IPS DF 19.7 (cell line): ENCODE results near the gene ZAP70.
"Not testable (repeated sequence)": the region's sequence is repeated elsewhere in the genome, so short reads cannot be mapped to it uniquely, and the experiment has no call there.

Experiments used
- DNase-seq: peaks from one replicate; pipeline ENCODE4 v3.0.0-alpha.2; 2013; ENCODE audit warnings: low read depth, low spot score

ZAP70 gene

DNA sequence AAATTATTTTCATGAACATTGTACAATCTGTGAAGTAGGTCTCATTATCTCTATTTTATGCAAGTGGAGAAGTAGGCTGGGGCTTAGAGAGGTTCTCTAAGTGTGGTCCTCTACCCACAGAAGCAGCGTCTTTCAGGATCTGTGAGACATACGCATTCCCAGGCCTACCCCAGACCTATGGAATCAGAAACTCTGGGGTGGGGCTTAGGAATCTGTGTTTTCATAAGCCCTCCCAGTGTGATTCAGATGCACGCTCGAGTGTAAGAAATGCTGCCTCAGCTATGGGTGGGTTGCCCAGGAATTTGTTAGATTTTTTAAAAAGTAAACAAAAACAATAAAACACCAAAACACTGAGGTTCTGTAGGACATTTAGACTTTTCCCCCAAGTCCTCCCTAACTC is 14.8 kb upstream of the ZAP70 start:
- no peak for DNase-seq

DNA sequence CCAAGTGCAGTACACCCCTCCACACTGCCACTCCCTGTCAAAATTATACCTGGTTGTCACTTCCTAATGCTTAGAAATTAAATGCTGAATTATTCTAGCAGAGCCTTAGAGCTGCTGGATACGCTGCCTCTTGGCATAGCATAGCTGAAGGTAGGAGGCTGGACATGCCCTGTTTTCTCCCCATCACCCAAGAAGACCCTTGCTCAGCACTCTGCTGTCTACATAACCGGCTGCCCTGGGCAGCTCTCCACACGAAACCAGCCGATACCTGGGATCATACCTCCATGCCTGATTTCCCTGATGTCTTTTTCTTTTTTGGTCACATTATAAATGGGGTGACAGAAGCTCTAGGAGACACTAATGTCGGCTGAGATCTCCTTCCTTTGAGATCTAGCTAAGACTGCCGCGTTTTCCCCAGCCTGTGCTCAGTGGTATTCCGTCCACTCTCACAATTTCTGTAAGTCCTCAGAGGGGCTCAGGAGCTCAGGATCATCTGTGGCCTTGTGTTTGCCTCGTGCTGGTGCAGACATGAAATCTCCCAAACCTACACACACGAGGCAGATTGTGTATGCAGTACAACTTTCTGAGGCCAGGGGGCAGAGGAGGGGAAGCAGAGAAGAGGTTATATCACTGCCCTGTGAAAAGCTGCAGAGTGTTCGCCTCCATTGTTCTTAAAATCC is 13.5 kb upstream of the ZAP70 start:
- peak; percentile 30 for DNase-seq

DNA sequence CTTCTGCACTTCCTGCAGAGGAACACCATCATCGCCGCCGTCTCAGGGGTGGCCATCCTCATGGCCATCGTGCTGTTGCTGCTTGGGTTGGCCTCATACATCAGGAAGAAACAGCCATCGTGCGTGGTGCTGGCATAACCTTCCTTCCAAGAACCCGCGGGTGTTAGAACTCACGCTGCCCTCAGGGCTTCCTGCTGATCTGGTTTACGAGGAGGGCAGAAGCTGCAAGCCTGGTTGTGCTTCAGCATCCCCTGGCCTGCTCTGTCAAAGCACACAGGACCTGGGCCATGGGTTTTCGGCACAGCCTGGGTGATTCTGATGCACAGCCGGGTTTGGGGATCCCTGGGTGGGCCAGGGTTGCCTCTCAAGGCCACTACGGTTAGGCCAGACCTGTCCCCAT is 12.2 kb upstream of the ZAP70 start:
- DNase-seq = no peak

GRCh38 chr2:97701851-97702465 is 11.4 kb upstream of the ZAP70 start:
- DNase-seq = no peak

GRCh38 chr2:97702731-97703470 is 10.5 kb upstream of the ZAP70 start:
- no peak for DNase-seq

- DNase-seq = no peak
These were observed 9.6 kb upstream of the ZAP70 start for GRCh38 chr2:97703741-97704140.

DNA sequence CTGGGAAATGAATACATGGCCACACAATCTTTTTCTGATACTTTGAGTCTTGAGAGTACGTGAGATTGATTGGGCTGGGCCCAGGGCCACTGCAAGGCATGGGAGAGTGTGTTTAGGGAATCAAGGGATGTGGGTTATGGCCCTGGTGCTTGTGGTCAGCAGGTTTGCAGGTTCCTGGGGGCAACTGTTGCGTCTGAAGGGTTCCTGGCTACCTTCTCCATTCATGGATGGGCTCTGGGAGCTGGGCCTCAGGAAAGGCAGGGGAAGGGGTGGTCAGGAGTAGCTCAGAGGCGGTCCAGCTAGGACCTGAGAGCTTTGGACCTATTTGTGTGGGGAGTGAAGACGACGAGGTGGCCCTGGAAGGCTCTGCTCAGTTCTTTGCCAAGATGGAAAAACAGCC is 8.4 kb upstream of the ZAP70 start:
- DNase-seq = no peak

DNA sequence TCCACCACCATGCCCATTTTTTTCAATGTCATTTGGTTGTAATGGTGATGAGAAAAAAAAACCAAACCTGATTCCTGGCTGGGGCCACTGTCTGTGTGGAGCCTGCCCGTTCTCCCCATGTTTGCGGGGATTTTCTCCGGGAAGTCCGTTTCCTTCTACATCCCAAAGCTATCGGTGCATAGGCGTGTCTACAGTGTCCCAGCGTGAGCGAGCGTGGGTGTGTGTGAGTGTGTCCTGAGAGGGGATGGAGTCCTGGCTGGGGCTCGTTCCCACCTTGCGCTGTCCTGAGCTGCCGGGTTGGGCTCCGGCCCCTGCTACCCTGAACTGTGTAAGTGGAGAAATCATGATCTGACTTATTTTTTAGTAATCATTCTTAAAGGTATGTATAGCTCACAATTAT is 7.3 kb upstream of the ZAP70 start:
- no peak for DNase-seq

DNA sequence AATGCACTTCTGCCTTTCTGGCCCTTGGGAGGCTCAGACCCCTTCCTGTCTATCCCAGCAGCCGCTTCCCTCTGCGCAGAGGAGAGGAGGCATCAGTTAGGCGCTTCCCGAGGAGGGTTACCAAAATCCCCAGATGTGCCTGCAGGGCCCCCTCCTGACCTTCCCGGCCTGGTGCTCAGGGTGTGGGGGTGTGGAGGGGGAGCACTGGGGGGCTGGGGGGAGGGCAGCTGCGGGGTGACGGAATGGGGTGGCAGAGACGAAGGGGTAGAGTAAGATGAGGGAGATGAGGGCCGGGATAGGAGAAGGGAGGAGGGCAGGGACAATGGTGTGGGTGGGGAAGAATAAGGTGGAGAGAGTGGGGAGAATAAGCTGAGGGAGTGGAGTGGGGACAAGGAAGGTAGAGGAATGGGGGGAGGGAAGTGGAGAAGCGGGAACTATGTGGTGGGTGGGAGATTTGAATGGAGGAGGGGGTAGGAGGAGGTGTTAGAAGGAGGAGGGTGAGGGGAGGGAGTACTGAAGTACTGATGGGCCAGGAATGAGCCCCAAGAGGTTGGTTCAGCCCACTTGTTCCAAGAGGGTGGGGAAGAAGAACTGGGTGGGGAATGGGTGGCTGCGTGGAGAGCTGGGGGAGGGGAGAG is 6.5 kb upstream of the ZAP70 start:
- DNase-seq = no peak

DNA sequence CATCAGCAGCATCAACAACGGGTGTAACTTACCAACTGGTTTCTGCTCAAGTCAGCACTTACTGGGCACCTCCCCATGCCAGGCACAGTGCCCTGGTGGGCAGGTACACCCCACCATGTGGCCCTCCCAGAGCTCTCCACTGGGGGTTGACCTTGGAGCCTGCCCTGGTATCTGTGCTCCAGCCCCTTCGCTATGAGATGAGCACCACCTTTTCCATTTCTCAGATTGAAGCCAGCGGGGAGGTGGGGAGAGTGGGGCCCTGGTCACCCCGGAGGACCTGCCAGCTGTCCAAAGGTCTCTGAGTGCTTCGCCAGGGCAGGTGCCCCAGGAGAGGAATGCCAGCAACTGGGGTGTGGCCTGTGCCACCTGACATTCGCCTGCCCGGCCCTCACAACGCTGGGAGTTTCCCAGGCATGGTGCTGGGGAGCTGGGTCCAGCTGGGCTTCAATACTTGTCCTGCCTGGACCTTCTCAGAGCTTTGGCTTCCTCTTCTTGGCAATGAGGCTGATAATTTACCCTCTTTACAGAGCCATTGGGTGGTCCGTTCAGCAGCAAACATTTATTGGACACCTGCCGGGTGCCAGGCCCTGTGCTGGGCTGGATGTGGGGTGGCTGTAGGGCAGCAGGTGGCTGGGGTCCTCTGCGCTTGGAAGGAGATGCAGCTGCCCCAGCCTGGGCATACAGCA is 5.9 kb upstream of the ZAP70 start:
- no peak for DNase-seq

DNA sequence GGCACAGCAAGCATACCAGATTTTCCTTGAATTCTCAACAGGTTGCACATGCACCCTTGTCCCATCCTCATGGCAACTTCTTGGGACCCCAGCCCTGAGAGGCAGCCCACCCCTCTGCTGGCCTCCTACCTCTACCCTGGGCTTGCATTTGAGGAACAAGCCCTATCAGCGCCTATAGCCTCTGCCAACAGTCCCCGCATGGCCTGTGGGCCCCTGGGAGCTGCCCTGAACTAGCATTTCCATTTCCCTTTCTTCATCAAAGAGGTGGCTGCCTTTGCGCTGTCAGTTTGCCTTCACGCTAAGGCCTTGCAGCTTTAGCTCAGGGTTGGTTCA is 5.4 kb upstream of the ZAP70 start:
- no peak for DNase-seq

DNA sequence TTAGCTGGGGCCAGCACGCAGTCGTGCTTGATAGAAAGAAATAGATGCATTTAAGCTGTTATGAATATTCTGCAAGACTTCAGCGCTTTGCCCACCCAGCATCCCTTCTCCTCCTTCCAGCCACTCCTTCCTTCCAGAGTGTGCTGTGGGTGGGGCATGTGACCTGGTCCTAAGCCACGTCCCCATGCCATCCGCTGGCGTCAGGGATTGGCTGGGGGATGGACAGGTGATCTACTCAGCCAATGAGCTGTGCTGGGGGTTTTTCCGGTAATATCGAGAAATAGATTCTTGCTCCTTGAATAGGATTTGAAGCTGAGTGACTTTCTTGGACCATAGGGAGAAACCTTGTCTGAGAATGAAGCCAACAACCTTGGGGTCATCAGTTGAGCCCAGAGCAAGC is 4.8 kb upstream of the ZAP70 start:
- no peak for DNase-seq

DNA sequence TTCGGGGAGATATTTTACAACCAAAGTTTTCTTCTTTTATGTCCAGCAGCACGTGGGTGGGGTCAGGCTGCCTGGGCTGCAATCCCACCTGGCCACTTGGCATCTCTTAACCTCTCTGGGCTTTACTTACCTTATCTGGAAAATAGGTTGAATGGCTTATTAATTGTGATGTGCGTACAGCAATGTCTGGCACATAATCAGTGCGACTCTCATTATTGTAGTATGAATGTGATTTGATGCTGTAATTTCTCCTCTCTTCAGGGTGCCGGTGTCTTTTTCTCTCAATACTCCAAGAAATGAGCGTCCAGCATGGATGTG is 2.0 kb upstream of the ZAP70 start:
- DNase-seq = no peak

DNA sequence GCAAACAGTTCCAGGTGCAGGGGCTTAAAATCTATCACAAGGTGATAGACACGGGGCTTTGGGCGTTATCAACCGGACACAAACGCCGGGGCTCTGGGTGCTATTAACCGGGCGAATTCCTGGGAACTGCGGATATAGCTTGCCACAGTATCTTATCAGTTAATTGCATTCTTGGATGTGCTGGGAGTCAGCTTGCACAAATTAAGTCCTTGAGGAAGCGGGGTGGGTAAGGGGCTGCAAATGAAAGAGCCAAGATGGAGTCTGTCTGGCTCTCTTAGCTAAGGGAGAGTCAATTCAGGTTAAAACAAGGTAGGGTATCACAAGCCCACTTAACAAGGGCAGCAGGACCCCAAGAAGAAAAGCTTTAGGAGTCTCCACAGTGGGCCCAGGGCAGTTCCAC is 1.2 kb upstream of the ZAP70 start:
- not testable (repeated sequence) for DNase-seq

DNA sequence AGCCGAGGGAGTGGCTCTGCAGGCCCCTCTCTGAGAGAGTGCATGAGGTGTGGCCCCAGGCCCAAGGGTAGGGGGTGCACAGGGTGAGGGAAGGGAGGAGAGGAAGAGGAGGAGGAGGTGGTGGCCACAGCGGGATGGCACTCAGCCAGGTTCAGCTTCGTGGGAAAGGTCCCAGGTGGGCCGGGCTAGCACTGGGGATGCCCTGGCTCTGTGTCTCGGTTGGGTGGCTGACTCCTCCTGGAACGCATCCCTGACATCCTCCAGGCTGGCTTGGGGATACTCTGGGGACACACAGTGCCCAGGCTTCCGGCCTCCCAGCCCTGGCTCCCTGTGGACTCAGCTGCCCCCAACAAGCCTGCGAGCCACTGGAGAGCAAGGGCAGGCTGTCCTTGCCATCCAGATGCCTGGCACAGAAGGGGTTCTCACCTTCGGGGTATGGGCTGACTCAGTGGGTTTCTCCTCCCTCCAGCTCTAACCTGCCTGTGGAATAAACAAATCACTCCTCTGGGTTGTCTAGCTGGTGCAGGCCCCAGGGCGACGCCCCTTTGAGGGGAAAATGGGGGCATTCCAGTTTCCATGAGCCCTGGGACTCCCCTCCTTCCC is 582 bp upstream of the ZAP70 start:
- DNase-seq = no peak

- DNase-seq = no peak
These were observed 941 bp downstream of the ZAP70 start for GRCh38 chr2:97714084-97714949.

GRCh38 chr2:97714950-97715652 is 1.7 kb downstream of the ZAP70 start:
- DNase-seq = no peak

GRCh38 chr2:97715951-97716694 is 2.7 kb downstream of the ZAP70 start:
- no peak for DNase-seq
